ENCODE results near the gene NETO2. TPM values are rescaled to one million over a fixed set of nuclear protein-coding genes. Genes with fewer than 3 reads are reported as not detected.
"Not testable (repeated sequence)": the region's sequence is repeated elsewhere in the genome, so short reads cannot be mapped to it uniquely, and the experiment has no call there.

The NETO2 gene
- total RNA-seq, 1 donor from 2014 or later: 50.3 TPM

DNA sequence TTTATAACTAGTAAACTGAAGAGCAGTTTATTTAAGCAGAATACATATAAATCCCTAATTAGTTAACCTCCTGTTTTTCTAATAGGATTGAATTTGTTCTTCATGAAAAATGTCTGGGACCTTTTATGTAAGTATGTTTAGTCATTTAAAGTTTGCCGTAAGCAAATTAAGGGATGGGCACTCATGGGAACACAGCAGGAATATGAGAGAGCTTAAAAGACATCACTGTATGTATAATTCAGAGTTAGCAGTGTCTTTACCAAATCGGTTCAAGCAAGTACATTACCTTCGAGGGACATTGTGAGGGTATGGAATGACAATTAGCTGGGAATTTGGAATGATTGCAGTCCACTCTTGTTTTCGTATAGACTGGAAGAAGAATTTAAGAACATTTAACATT, 17.7 kb upstream of the NETO2 start:
- H3K9me3 Mint-ChIP-seq: no peaks in the 10 kb centered on the region
- H3K27me3 Mint-ChIP-seq: no peaks in the 10 kb centered on the region
- DNase-seq (ENCODE audit: extremely low spot score, unreplicated experiment): no peak
- H3K4me1 Mint-ChIP-seq (ENCODE audit: unreplicated experiment): no peaks in the 10 kb centered on the region
- H3K27ac Mint-ChIP-seq: no peak overlapping the region
- H3K36me3 Mint-ChIP-seq: peaks cover 7% of the 10 kb centered on the region
- TF ChIP-seq, protein P1, sequence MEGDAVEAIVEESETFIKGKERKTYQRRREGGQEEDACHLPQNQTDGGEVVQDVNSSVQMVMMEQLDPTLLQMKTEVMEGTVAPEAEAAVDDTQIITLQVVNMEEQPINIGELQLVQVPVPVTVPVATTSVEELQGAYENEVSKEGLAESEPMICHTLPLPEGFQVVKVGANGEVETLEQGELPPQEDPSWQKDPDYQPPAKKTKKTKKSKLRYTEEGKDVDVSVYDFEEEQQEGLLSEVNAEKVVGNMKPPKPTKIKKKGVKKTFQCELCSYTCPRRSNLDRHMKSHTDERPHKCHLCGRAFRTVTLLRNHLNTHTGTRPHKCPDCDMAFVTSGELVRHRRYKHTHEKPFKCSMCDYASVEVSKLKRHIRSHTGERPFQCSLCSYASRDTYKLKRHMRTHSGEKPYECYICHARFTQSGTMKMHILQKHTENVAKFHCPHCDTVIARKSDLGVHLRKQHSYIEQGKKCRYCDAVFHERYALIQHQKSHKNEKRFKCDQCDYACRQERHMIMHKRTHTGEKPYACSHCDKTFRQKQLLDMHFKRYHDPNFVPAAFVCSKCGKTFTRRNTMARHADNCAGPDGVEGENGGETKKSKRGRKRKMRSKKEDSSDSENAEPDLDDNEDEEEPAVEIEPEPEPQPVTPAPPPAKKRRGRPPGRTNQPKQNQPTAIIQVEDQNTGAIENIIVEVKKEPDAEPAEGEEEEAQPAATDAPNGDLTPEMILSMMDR (conservative IDR thresholded peaks at IDR 0.05): no peak
- no peak overlapping the region for H3K4me3 Mint-ChIP-seq

DNA sequence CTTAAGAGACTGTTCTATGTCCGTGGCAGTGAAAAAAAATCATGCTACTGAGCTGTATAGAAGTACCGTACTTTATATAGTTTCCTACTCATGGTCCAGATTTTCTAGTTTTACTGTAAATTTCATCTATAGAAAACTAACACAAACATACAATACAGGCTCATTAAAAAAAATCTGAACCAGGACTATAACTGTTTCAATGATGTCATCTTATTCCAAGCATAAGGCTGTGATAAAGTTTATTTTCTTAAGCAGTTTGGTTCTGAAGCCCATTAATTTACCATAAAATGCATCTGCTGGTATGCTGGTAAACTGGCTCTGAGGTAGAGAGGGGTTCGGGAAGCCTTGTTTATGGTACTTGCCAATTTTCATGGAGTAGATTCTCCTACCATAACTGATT, 16.7 kb upstream of the NETO2 start:
- H3K36me3 Mint-ChIP-seq: peaks cover 9% of the 10 kb centered on the region
- H3K9me3 Mint-ChIP-seq: no peaks in the 10 kb centered on the region
- TF ChIP-seq, protein P1 (conservative IDR thresholded peaks at IDR 0.05): no peak
- H3K4me1 Mint-ChIP-seq (ENCODE audit: unreplicated experiment): no peaks in the 10 kb centered on the region
- no peak for DNase-seq (ENCODE audit: extremely low spot score, unreplicated experiment)
- no peak overlapping the region for H3K4me3 Mint-ChIP-seq
- H3K27me3 Mint-ChIP-seq: no peaks in the 10 kb centered on the region
- no peak overlapping the region for H3K27ac Mint-ChIP-seq

DNA sequence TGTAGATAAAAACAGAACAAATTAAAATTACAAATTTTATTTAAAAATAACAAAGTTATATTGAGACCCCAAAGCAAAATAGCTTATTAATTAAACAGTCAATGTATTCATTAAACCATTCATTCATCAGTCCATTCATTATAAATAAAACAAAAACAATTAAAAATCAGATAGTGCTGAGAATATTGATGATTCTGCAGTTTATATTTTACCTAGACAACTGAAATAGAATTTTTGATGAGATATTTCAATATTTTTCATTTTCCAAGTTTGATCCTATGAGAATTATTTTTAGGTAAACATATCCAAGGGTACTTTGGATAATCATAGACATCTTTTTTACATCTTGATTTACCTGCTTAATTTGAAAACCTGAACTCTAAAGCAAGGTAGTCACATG, 15.2 kb upstream of the NETO2 start:
- H3K9me3 Mint-ChIP-seq: no peaks in the 10 kb centered on the region
- DNase-seq (ENCODE audit: extremely low spot score, unreplicated experiment): no peak
- no peaks in the 10 kb centered on the region for H3K27me3 Mint-ChIP-seq
- H3K4me3 Mint-ChIP-seq: no peak overlapping the region
- peaks cover 9% of the 10 kb centered on the region for H3K36me3 Mint-ChIP-seq
- TF ChIP-seq, protein P1 (conservative IDR thresholded peaks at IDR 0.05): no peak
- H3K27ac Mint-ChIP-seq: no peak overlapping the region
- no peaks in the 10 kb centered on the region for H3K4me1 Mint-ChIP-seq (ENCODE audit: unreplicated experiment)

DNA sequence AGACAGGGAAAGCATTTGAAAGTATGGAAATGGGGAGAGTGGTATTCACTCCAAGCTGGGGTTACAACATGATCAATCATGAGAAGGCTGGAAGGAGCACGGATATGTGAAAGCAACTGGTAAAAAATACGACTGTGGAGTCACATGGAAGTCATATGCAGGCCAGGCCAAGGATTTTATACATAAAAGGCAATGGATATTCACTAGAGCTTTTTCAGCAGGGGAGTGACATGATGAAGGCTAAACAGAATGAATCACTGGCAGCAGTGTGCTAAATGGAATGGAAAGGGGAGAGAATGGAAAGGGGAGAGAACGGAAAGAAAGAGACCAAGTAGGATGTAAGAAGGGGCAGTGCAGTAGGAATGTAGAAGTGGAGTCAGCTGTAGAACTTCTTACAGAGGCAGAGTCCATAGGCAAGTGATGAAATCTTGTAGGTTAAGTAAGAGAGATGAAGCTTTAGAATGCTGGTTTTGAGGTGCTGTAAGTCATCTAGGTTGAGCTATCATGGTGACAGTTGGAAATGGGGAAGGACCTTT, 13.0 kb upstream of the NETO2 start:
- Mint-ChIP-seq H3K4me3 (no peak overlapping the region), H3K36me3 (peaks cover 28% of the 10 kb centered on the region), H3K27me3 (no peaks in the 10 kb centered on the region), H3K27ac (no peak overlapping the region), H3K4me1 (ENCODE audit: unreplicated experiment) (no peaks in the 10 kb centered on the region), H3K9me3 (no peaks in the 10 kb centered on the region)
- TF ChIP-seq, protein P1 (conservative IDR thresholded peaks at IDR 0.05): no peak
- DNase-seq (ENCODE audit: extremely low spot score, unreplicated experiment): no peak

DNA sequence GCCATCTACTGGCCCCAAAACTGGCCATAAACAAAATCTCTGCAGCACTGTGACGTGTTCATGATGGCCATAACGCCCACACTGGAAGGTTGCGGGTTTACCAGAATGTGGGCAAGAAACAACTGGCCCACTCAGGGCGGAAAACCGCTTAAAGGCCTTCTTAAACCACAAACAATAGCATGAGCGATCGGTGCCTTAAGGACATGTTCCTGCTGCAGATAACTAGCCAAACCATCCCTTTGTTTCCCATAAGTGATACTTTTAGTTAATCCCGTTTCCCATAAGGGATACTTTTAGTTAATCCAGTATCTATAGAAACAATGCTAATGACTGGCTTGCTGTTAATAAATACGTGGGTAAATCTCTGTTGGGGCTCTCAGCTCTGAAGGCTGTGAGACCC, 8.8 kb upstream of the NETO2 start:
- not testable (repeated sequence) for H3K27ac Mint-ChIP-seq; H3K4me1 Mint-ChIP-seq (ENCODE audit: unreplicated experiment); H3K4me3 Mint-ChIP-seq; H3K9me3 Mint-ChIP-seq; H3K27me3 Mint-ChIP-seq; DNase-seq (ENCODE audit: extremely low spot score, unreplicated experiment)
- peaks cover 29% of the 10 kb centered on the region for H3K36me3 Mint-ChIP-seq

DNA sequence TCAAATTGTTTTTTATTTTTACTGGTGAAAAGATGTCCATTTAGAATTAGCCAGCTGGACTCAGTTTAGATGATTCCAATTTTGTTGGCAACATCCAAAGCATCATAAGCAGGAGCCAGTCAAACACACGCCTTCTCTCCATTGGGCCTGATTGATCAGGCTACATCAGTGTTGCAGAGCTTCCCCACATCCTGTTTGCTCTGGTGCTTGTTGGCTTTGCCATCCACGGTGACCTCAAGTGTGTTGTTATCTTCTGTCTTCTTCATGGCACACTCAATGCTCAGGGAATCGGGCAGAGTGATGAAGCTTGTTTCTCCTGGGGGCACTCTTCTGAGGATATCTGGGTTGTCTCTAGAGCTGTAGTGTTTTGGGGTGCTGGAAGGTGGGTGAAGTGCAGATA, 6.3 kb upstream of the NETO2 start:
- Mint-ChIP-seq H3K4me1 (ENCODE audit: unreplicated experiment) (no peaks in the 10 kb centered on the region), H3K36me3 (peaks cover 19% of the 10 kb centered on the region), H3K27ac (no peak overlapping the region), H3K4me3 (no peak overlapping the region), H3K27me3 (peaks cover 5% of the 10 kb centered on the region), H3K9me3 (no peaks in the 10 kb centered on the region)
- TF ChIP-seq, protein P1 (conservative IDR thresholded peaks at IDR 0.05): no peak
- no peak for DNase-seq (ENCODE audit: extremely low spot score, unreplicated experiment)
